Measurements from ENCODE around the gene GSTA1.
"Not testable (repeated sequence)": the region's sequence is repeated elsewhere in the genome, so short reads cannot be mapped to it uniquely, and the experiment has no call there.

The GSTA1 gene

DNA sequence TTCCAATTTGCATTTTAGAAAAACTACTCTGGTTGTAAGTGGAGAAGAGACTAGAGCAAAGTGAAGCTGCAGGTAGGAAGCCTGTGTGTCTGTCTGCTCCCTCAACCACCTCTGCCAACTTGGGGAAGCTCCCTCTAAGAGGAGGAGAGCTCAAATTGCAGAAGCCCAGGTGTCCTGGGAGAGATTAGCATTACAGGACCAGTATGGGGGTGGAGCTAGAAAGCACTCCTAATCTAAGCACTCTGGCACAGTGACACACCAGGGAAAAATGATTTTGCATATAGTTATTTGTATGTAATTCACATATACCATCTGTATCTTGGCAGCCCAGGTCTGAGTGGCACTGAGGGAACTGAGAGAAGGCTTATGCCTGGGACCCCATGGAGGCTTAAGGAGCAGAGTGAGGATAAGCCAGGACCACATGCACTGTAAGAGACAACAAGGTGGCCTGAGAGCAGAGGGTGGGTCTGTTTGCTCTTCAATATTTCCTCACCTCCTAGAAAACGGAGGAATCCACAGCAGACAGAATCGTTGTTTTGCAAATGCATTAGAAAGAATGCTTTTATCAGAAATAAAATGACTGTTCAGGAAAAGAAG lies 54.0 kb downstream of the GSTA1 start:
- no peak overlapping the region for H3K9ac ChIP-seq (ENCODE audit: low read length)
- H3K4ac ChIP-seq (ENCODE audit: low read depth, low read length): no peak overlapping the region
- H3K56ac ChIP-seq (ENCODE audit: low read length): no peak overlapping the region
- H3K27ac ChIP-seq (ENCODE audit: low read depth, low read length): no peak overlapping the region
- no peak overlapping the region for H3K4me2 ChIP-seq (ENCODE audit: low read length)
- H3K4me3 ChIP-seq (ENCODE audit: low read length): no peak overlapping the region
- no peak overlapping the region for H2AK5ac ChIP-seq (ENCODE audit: low read length)
- H4K8ac ChIP-seq (ENCODE audit: low read depth, low read length): no peak overlapping the region
- H3K4me1 ChIP-seq (ENCODE audit: control insufficient read depth, low read depth, low read length): no peaks in the 10 kb centered on the region
- no peaks in the 10 kb centered on the region for H3K27me3 ChIP-seq (ENCODE audit: insufficient read depth, low read length, poor library complexity)
- DNase-seq: no peak
- no peak overlapping the region for H4K5ac ChIP-seq (ENCODE audit: low read length)
- no peak overlapping the region for H2BK5ac ChIP-seq (ENCODE audit: low read length)
- H3K79me2 ChIP-seq (ENCODE audit: control insufficient read depth, insufficient read depth, low read length): no peaks in the 10 kb centered on the region
- no peaks in the 10 kb centered on the region for H3K36me3 ChIP-seq (ENCODE audit: control insufficient read depth, insufficient read depth, low read length)
- no peak overlapping the region for H3K23ac ChIP-seq (ENCODE audit: low read length)
- no CpG with 5 or more reads among the region's 2 CpGs for WGBS (ENCODE audit: extremely low coverage, insufficient coverage, low lambda C conversion rate)
- no peak overlapping the region for H2BK15ac ChIP-seq (replicated peaks; ENCODE audit: low read depth)
- H2BK120ac ChIP-seq (ENCODE audit: low read depth, low read length): no peak overlapping the region
- no peaks in the 10 kb centered on the region for H3K79me1 ChIP-seq (ENCODE audit: low read length)
- no peak overlapping the region for H3K18ac ChIP-seq (ENCODE audit: low read length)

DNA sequence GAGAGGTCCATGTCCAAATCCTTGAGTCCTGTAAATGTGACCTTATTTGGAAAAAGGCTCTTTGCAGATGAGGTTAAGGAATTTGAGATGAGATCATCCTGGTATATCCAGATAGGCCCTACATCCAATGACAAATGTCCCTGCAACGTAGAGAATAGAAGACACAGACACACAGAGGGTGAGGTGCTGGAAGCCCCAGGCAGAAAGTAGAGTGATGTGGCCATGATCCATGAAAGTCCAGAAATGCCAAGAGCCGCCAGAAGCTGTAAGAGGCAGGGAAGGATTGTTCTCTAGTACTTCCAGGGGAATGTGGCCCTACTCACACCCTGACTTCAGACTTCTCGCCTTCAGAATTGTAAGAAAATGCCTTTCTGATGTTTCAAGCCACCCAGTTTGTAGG lies 56.3 kb downstream of the GSTA1 start:
- H3K4ac ChIP-seq (ENCODE audit: low read depth, low read length); H2BK120ac ChIP-seq (ENCODE audit: low read depth, low read length); H4K8ac ChIP-seq (ENCODE audit: low read depth, low read length); H3K56ac ChIP-seq (ENCODE audit: low read length); H3K27ac ChIP-seq (ENCODE audit: low read depth, low read length); H3K4me1 ChIP-seq (ENCODE audit: control insufficient read depth, low read depth, low read length); H2BK15ac ChIP-seq (replicated peaks; ENCODE audit: low read depth); H3K18ac ChIP-seq (ENCODE audit: low read length); H2BK5ac ChIP-seq (ENCODE audit: low read length); H3K27me3 ChIP-seq (ENCODE audit: insufficient read depth, low read length, poor library complexity); H3K4me2 ChIP-seq (ENCODE audit: low read length); H4K5ac ChIP-seq (ENCODE audit: low read length); H3K9ac ChIP-seq (ENCODE audit: low read length); H3K79me2 ChIP-seq (ENCODE audit: control insufficient read depth, insufficient read depth, low read length); H3K36me3 ChIP-seq (ENCODE audit: control insufficient read depth, insufficient read depth, low read length); H2AK5ac ChIP-seq (ENCODE audit: low read length); H3K4me3 ChIP-seq (ENCODE audit: low read length); H3K23ac ChIP-seq (ENCODE audit: low read length); H3K79me1 ChIP-seq (ENCODE audit: low read length): not testable (repeated sequence)
- WGBS (ENCODE audit: extremely low coverage, insufficient coverage, low lambda C conversion rate): no CpG with 5 or more reads among the region's 3 CpGs
- DNase-seq: peak; percentile 79

DNA sequence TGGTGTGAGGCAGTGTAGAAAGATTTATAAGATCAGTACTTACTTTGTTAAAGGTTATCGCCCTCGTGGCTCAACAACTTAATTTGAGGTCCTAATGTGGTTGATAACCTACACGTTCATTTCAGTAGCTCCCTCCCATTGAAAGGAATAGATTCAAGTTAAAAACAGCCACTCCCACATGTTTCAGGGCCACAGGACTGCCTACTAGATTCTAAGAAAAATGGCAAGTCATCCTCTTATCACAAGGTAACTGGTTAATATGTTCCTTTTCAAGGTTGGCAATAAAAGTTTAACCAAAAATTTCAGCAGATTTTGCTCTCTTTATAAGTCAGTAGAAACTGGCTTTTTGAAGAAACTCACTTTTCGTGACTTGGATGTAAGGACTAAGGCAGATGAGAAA lies 57.4 kb downstream of the GSTA1 start:
- H3K23ac ChIP-seq (ENCODE audit: low read length): no peak overlapping the region
- H2BK15ac ChIP-seq (replicated peaks; ENCODE audit: low read depth): no peak overlapping the region
- H3K56ac ChIP-seq (ENCODE audit: low read length): no peak overlapping the region
- no CpG with 5 or more reads among the region's 4 CpGs for WGBS (ENCODE audit: extremely low coverage, insufficient coverage, low lambda C conversion rate)
- no peak overlapping the region for H3K4ac ChIP-seq (ENCODE audit: low read depth, low read length)
- no peaks in the 10 kb centered on the region for H3K27me3 ChIP-seq (ENCODE audit: insufficient read depth, low read length, poor library complexity)
- H2AK5ac ChIP-seq (ENCODE audit: low read length): no peak overlapping the region
- no peaks in the 10 kb centered on the region for H3K79me1 ChIP-seq (ENCODE audit: low read length)
- no peaks in the 10 kb centered on the region for H3K4me1 ChIP-seq (ENCODE audit: control insufficient read depth, low read depth, low read length)
- no peak overlapping the region for H3K27ac ChIP-seq (ENCODE audit: low read depth, low read length)
- H3K18ac ChIP-seq (ENCODE audit: low read length): no peak overlapping the region
- H4K8ac ChIP-seq (ENCODE audit: low read depth, low read length): no peak overlapping the region
- no peaks in the 10 kb centered on the region for H3K79me2 ChIP-seq (ENCODE audit: control insufficient read depth, insufficient read depth, low read length)
- no peak overlapping the region for H3K4me2 ChIP-seq (ENCODE audit: low read length)
- H2BK120ac ChIP-seq (ENCODE audit: low read depth, low read length): no peak overlapping the region
- H2BK5ac ChIP-seq (ENCODE audit: low read length): no peak overlapping the region
- DNase-seq: no peak
- H3K4me3 ChIP-seq (ENCODE audit: low read length): no peak overlapping the region
- no peaks in the 10 kb centered on the region for H3K36me3 ChIP-seq (ENCODE audit: control insufficient read depth, insufficient read depth, low read length)
- H3K9ac ChIP-seq (ENCODE audit: low read length): no peak overlapping the region
- no peak overlapping the region for H4K5ac ChIP-seq (ENCODE audit: low read length)

DNA sequence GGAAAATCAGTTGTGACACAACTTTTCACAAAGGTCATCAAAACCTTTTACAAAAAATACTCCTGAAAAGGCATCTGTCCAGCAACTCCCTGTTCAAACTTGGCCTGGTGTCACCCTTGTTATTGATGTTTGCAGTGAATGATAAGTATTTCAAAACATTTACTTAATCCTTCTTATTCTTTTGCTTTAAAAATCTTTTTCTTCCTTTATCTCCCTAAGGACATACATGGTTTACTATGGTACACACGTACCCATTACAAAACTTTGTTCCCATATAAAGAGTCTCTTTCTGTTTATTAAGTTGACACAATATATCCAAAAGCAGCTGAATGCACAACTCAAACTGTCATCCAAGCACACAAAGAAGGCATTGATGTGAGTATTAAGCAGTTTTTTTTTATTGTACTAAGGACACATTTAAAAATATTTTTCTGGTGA lies 57.8 kb downstream of the GSTA1 start:
- H3K79me2 ChIP-seq (ENCODE audit: control insufficient read depth, insufficient read depth, low read length): no peaks in the 10 kb centered on the region
- no peak overlapping the region for H4K5ac ChIP-seq (ENCODE audit: low read length)
- no peak overlapping the region for H2AK5ac ChIP-seq (ENCODE audit: low read length)
- DNase-seq: no peak
- H3K27me3 ChIP-seq (ENCODE audit: insufficient read depth, low read length, poor library complexity): no peaks in the 10 kb centered on the region
- H3K36me3 ChIP-seq (ENCODE audit: control insufficient read depth, insufficient read depth, low read length): no peaks in the 10 kb centered on the region
- H3K4me1 ChIP-seq (ENCODE audit: control insufficient read depth, low read depth, low read length): no peaks in the 10 kb centered on the region
- no peak overlapping the region for H2BK15ac ChIP-seq (replicated peaks; ENCODE audit: low read depth)
- no CpG with 5 or more reads among the region's 1 CpG for WGBS (ENCODE audit: extremely low coverage, insufficient coverage, low lambda C conversion rate)
- no peak overlapping the region for H3K27ac ChIP-seq (ENCODE audit: low read depth, low read length)
- no peak overlapping the region for H4K8ac ChIP-seq (ENCODE audit: low read depth, low read length)
- H2BK120ac ChIP-seq (ENCODE audit: low read depth, low read length): no peak overlapping the region
- no peak overlapping the region for H2BK5ac ChIP-seq (ENCODE audit: low read length)
- no peak overlapping the region for H3K9ac ChIP-seq (ENCODE audit: low read length)
- H3K4ac ChIP-seq (ENCODE audit: low read depth, low read length): no peak overlapping the region
- H3K23ac ChIP-seq (ENCODE audit: low read length): no peak overlapping the region
- no peak overlapping the region for H3K56ac ChIP-seq (ENCODE audit: low read length)
- no peak overlapping the region for H3K4me3 ChIP-seq (ENCODE audit: low read length)
- H3K18ac ChIP-seq (ENCODE audit: low read length): no peak overlapping the region
- no peaks in the 10 kb centered on the region for H3K79me1 ChIP-seq (ENCODE audit: low read length)
- no peak overlapping the region for H3K4me2 ChIP-seq (ENCODE audit: low read length)

DNA sequence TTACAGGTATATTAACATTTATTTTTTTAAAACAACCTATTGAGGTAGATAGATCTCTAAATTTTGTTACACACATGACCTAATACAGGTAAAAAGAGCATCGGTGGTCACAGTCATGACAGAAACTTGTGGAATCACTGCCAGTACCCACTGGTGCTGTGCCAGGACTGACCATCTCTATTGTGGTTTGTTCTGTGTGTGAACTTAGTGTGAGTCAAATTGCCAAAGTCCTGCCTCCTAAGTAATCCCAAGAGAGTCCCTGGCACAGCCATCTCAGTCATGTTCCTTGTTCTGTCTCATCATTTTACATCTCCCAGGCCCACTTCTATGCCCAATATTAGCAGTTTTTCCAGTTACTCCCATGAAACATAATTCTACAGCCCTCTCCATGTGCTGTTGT lies 61.7 kb downstream of the GSTA1 start:
- H3K79me2 ChIP-seq (ENCODE audit: control insufficient read depth, insufficient read depth, low read length): no peaks in the 10 kb centered on the region
- no peak for DNase-seq
- WGBS (ENCODE audit: extremely low coverage, insufficient coverage, low lambda C conversion rate): no CpG with 5 or more reads among the region's 1 CpG
- H3K4ac ChIP-seq (ENCODE audit: low read depth, low read length): no peak overlapping the region
- H3K79me1 ChIP-seq (ENCODE audit: low read length): no peaks in the 10 kb centered on the region
- H3K56ac ChIP-seq (ENCODE audit: low read length): no peak overlapping the region
- no peak overlapping the region for H4K8ac ChIP-seq (ENCODE audit: low read depth, low read length)
- H4K5ac ChIP-seq (ENCODE audit: low read length): no peak overlapping the region
- no peaks in the 10 kb centered on the region for H3K36me3 ChIP-seq (ENCODE audit: control insufficient read depth, insufficient read depth, low read length)
- no peaks in the 10 kb centered on the region for H3K27me3 ChIP-seq (ENCODE audit: insufficient read depth, low read length, poor library complexity)
- H3K18ac ChIP-seq (ENCODE audit: low read length): no peak overlapping the region
- no peak overlapping the region for H3K27ac ChIP-seq (ENCODE audit: low read depth, low read length)
- no peak overlapping the region for H3K4me3 ChIP-seq (ENCODE audit: low read length)
- H3K9ac ChIP-seq (ENCODE audit: low read length): no peak overlapping the region
- no peak overlapping the region for H2BK120ac ChIP-seq (ENCODE audit: low read depth, low read length)
- no peak overlapping the region for H2BK5ac ChIP-seq (ENCODE audit: low read length)
- H3K4me2 ChIP-seq (ENCODE audit: low read length): no peak overlapping the region
- no peak overlapping the region for H3K23ac ChIP-seq (ENCODE audit: low read length)
- H3K4me1 ChIP-seq (ENCODE audit: control insufficient read depth, low read depth, low read length): no peaks in the 10 kb centered on the region
- no peak overlapping the region for H2BK15ac ChIP-seq (replicated peaks; ENCODE audit: low read depth)
- no peak overlapping the region for H2AK5ac ChIP-seq (ENCODE audit: low read length)
